HUDEP-2 (cell line): Measurements from ENCODE around the gene ARHGAP10.
"Not testable (repeated sequence)": the region's sequence is repeated elsewhere in the genome, so short reads cannot be mapped to it uniquely, and the experiment has no call there.

Source experiments
- DNase-seq, 76 experiments: peaks; one replicate each; lab custom pipeline; 2025; ENCODE audit not compliant: unreplicated experiment in 76 of 76; lab: John Stamatoyannopoulos, UW

ARHGAP10 gene

DNA sequence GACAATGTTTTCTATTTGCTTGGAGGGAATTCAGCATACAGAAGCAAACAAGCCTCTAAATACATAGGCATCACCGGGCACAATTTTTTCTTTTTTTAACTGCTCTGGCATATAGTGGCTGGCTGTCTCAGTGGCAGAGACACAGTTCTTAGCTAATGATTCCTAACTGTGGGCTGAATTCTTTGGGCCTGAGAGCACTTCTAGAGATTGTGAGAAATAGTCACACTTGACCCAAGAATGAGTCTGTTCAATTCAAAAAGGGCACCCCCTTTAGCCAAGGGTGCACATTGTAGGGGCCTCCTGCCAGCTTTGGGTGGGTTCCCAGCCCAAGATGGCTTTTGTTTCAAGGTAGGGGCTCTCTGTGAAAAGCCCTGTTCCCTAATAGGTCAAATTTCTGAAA, 345.7 kb downstream of the ARHGAP10 start:
- no peak for DNase-seq

- no peak for DNase-seq
These were observed 346.2 kb downstream of the ARHGAP10 start for GRCh38 chr4:148078061-148078460.

DNA sequence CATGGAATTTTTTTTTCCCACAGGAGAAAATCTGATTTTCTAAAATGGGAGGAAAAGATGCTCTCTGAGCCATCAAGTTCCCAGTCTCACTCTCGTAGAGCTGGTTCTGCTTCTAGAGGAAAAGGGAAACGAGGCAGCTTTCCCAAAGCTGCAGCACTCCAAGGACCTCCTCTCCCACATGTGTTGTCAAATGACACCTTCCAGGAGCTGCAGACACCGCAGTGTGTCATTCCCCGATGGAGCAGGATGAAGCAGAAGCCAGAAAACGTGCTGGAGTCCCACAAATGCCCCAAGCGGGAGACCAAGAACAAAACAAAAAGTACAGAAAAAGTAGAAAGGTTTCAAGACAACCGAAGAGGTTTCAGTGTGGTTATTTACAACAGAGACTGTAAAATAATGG, 348.1 kb downstream of the ARHGAP10 start:
- DNase-seq: no peak

- no peak for DNase-seq
These were observed 349.4 kb downstream of the ARHGAP10 start for GRCh38 chr4:148081267-148081666.

DNA sequence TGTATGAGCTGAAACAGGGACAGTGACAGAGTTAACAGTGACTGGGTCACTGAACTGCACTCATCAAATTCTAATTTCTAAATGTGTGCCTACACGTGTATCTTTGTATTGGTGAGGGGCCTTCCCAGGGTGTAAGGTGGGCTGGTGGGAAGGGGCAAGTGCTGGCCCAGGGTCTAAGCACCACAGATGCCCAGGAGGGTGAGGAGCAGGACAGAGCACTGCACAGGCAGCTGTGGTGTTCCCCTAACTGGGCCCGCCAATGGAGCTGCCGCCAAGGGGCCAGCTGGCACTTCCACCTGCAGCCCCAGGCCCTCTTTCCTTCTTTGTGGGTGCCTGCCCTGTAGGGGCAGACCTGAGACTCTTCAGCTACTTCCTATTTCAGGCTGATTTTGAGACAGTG, 349.9 kb downstream of the ARHGAP10 start:
- DNase-seq: no peak

DNA sequence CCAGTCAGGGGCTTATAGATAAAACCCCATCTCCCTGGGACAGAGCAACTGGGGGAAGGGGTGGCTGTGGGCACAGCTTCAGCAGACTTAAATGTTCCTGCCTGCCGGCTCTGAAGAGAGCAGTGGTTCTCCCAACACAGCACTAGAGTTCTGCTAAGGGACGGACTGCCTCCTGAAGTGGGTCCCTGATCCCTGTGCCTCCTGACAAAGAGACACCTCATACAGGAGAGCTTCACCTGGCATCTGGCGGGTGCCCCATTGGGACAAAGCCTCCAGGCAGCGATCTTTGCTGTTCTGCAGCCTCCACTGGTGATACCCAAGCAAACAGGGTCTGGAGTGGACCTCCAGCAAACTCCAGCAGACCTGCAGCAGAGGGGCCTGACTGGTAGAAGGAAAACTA, 351.2 kb downstream of the ARHGAP10 start:
- not testable (repeated sequence) for DNase-seq

DNA sequence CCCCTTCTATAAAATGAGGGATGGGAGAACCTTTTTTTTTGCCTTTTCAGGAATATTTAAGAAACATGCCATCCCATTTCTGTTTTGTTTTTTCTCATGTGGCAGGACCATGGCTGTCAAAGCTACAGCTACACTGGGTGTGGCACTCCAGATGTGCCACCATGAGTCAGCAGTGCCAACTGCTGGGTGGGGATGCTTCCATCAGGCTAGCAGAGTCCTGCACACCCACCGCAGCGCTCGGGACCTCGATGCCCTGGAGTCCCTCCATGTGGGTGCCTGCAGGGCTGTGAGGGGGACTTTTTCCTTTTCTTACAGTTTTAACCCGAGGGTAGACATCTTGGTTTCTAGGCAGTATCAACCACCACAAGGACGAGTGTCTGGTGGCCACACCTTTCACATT, 357.7 kb downstream of the ARHGAP10 start:
- DNase-seq: peak in 2 of 76 experiments; percentile 3 to 5

GRCh38 chr4:148090029-148090428, 358.1 kb downstream of the ARHGAP10 start:
- DNase-seq: no peak

DNA sequence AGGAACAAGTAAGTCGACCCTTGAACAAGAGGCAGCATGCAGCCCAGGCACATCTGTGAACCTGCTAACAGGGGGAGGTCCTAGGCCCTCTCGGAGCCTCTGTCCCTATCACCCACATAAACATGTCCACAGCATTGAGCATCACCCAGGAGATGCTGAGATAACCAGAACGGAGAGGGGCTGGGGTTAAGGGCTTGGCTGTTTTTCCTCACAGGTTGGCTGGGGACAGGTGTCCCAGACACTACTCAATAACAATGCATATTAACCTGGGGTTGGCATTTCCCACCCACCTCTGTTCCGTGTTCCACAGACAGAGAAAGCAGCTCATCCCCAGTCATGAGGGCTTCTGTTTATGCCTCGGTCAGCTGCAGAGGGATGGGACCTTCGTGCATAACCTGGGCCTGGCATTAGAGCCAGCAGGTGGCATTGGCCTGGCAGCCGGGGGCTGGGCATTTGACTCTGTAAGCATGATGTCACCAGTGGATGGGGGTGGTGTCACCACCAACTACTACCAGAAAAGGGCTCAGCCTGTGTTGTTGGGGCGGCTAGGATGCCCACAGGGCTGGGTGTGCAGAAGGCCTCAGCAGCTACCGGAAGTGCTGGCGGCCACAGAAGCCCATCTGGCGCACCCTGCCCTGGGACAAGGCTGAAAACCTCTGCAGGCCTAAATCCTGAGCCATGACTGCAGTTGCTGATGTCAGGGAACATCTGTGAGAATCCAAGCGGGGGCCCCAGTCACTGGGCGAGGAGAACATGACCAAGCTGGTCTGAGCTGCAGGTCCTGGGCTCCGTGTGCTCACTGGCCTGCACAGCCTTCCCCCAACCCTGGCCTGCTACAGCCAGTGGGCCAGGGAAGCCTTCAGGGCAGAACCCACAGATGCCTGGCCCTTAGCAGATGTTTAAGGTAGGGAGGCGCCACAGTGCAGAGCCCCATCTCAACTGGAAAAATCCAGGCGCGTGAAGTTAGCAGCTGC, 358.9 kb downstream of the ARHGAP10 start:
- DNase-seq: no peak

GRCh38 chr4:148091896-148092295, 360.0 kb downstream of the ARHGAP10 start:
- DNase-seq: no peak

GRCh38 chr4:148092316-148093014, 360.6 kb downstream of the ARHGAP10 start:
- no peak for DNase-seq

- DNase-seq: no peak
These were observed 361.2 kb downstream of the ARHGAP10 start for GRCh38 chr4:148093065-148093464.

- no peak for DNase-seq
These were observed 362.3 kb downstream of the ARHGAP10 start for GRCh38 chr4:148094149-148094548.

- no peak for DNase-seq
These were observed 363.5 kb downstream of the ARHGAP10 start for GRCh38 chr4:148095346-148095923.

DNA sequence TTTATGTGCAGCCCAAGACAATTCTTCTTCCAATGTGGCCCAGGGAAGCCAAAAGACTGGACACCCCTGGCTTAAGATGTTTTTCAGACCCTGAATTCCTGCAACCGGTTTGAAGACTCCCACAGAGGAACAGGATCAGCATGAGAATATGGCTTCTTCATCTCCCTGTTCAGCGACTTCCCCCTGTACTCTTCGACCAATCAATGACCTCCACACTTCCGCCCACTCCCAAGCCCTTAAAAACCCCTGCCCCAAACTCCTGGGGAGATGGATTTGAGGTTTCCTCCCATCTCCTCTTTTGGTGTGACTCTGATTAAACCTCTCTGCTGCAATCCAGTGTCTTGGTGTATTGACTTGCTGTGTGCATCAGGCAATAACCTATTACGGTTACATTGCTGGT, 365.9 kb downstream of the ARHGAP10 start:
- no peak for DNase-seq

- DNase-seq: no peak
These were observed 369.3 kb downstream of the ARHGAP10 start for GRCh38 chr4:148101235-148101634.

DNA sequence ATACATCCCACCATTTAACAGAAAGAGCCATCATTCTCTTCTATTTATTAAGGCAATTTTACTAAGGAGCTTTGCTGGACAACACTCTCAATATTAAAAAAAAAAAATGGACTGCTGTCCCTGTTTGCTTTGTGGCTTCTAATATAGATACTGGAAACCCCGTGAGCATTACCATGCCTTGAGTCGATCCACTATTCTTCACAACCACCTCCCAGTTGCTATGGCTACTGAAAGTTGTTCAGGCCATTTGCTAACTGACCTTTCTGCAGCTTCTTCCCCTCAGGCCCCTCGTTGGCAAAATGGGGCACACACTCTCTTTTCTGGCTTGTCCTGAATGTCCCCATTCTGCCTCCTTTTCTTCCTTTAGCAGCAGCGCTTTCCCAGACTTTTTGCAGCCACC, 369.9 kb downstream of the ARHGAP10 start:
- DNase-seq: no peak

GRCh38 chr4:148103597-148104355, 371.9 kb downstream of the ARHGAP10 start:
- no peak for DNase-seq

DNA sequence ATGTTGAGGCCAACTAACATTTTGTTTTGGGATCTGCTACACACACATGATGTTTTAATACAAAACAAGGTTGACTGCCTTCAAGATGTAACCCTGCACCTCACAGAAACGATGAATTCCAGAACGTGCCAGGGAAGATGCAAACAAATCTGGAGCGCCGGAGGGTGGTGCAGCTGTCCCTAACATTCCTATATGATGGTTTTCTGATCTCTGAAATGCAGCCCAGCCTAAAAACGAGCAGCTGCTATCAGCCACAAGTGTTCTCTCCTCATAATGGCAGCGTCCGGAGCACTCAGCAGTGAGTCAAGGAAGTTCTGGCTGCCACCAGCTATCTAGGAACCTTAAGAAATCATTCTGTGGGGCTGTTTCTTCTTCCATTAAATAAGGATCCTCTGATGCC, 376.9 kb downstream of the ARHGAP10 start:
- DNase-seq: no peak

- DNase-seq: no peak
These were observed 377.3 kb downstream of the ARHGAP10 start for GRCh38 chr4:148109216-148109615.

GRCh38 chr4:148110169-148110568, 378.3 kb downstream of the ARHGAP10 start:
- DNase-seq: no peak
